Stimulated activated CD4-positive, alpha-beta T cell treated with anti-CD3 and anti-CD28 coated beads, Interleukin-4, amount 100 ng/mL, for 48 hours (primary cell): ENCODE data around the gene CERS6.
"Not testable (repeated sequence)": the region's sequence is repeated elsewhere in the genome, so short reads cannot be mapped to it uniquely, and the experiment has no call there.

Experiments
- DNase-seq, 2 donors: peaks; one replicate each; pipeline ENCODE4 v3.0.0-alpha.2; 2020; ENCODE audit warnings: low read depth in 2 of 2

CERS6 gene

DNA sequence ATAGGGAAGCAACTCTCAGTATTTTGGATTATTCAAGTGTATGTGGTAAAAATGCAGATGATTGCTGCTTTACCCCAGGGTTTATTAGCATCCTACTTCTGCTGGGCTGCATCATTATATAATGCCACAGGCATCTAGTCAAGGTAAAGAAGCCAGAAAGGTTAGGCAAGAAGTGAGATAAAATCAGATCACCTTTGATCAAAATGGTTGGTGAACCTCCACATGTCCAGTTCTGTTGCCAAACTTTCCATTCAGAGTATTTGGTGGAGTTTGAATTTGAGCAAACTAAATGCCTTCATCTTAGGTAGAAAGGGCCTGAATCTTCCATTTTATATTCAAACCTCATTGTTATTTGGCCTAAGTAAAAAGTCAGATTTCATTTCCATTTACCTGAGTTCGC, 316.6 kb downstream of the CERS6 start:
- no peak for DNase-seq

DNA sequence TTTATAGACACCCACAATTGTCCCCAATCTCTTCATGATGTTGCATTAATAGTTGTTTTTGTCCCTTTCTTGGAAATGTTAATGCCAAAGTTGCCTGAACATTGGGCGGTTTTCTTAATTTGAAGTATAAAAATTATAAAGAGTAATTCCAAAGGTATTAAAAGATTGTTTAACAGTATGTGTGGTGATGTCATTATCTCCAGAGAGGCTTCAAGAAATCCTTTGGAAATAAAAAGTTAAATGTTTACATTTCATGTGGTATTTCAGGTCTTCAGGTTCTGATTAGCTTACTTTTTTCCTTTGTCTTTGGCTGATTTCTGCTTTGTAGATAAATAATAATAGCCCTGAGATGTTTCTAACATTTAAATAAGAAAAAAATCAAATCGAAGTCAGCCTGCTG, 317.1 kb downstream of the CERS6 start:
- DNase-seq = no peak

DNA sequence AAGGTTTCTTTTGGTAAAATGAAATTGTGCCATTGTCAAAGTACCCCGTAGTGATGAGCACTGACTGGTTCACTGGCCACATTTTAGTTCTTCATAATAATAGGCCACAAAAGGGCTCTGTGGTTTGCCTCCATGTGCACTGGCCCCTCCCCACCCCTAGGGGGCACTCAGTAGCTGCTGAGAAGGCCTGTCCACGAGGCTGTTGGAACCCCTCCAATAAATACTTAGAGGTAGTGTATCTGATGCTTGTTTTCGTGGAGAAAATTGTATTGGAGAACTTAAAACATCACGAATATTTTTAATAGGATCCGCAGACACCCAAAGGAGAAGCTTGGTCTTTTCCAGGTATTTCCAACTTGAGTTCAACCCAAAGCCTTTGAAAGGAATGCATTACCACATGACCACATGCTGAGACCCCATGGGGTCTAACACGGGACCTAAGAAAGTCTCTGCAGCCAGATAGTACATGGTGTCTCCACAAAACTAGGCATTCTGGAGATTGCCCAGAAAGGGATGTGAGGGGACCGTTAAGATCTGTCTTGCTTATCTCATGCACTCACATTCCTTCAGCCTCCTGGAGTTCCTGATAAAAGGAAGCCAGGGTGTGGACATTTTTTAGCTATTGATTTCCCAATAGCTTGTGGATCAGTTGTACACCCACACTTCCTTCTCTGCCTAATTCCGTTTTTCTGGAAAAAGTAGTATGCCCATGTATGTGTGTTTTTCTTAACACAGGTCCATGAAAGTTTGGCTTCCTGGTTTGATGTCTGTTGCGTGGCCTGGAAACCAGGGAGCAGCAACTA, 317.8 kb downstream of the CERS6 start:
- DNase-seq = peak; percentile 22 to 26

DNA sequence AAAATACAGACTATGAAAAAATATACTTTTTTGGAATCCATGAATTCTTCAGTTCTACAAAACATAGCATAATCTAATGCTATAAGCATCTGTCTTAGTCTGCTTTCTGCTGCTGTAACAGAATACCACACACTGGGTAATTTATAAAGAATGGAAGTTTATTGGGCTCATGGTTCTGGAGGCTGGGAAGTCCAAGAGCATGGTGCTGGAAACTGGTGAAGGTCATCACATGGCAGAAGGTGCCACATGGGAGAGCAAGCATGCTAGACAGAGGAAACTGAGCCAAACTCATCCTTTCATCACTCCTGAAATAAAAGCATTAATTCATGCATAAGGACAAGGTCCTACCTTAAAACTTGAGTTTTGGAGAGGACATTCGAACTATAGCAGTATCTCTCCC, 319.8 kb downstream of the CERS6 start:
- no peak for DNase-seq

DNA sequence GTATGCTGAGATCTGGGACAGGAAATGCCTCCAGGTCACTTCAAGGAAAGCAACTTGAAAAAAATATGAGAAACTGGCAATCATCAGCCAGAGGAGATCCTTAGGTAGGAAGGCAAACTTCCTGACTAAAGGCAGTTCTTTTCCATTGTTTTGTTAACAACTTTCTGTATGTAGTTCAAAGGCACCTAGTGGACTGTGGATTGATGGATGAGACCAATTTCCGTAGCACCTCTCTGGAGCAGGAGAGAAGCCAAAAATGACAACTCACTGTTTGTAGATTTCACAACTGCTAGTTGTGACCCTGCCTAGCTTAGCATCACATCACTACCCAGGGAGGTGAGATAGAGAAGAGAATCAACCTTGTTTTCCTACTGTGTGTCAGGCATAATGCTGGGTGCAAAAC, 324.6 kb downstream of the CERS6 start:
- no peak for DNase-seq

DNA sequence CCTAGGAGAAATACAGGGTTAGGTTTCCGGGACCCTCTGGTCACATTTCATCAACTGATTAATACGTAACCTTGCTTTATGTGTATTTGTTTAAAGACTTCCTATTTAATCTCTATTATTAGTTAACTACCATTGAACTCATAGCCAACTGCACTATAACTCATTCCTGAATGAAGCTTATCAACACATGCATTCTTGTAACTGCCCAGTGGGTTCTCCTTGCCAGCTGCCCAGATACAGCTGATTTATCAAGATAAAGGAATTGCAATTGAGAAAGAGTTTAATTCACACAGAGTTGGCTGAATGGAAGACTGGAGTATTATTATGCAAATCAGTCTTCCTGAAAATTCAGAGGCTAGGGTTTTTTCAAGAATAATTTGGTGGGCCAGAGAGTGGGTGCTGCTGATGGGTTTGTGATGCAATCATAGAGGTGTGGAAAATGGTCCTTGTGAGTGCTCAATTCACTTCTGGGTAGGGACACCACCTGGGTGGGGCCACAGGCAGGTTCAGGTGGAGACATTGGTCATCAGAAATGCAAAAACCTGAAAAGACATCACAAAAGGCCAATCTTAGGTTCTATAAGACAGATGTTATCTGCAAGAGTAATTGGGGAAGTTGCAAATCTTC, 325.2 kb downstream of the CERS6 start:
- no peak for DNase-seq

DNA sequence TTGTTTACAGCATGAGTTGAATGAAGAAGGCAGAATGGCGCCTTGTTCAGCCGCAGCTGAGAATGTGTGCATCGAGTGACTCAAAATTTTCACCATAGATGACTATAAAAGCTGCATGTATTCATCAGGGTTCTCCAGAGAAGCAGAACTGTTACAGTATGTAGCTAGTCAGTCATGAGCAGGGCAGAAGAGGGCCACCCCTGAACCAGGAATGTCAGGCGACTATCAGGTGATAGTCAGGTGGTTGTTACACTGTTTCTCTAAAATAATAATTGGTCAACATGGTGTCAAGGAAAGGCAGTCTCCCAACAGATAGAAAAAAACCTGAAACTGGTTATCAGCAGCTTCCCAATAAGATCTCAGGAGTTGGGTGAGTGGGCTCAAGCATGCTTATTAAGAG, 326.2 kb downstream of the CERS6 start:
- DNase-seq = no peak

DNA sequence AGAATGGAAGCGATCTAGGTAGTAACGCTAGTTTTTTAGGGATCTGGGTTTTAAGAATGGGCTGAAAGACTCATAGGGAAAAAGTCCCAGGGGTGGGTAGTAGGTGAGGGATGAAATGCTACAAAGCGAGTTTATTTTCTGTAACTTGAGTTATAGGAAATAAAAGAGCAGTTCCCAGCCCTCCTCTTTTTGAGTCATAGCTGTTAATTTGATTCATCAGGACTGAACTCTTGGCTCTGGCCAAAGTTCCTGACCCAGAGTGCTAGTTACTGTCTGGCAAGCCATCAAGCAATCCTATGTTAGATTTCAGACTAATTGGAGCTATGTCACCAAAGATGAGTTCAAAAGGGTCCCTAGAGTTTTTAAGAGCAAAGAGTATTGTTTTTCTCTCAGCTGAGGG, 328.9 kb downstream of the CERS6 start:
- DNase-seq = no peak

DNA sequence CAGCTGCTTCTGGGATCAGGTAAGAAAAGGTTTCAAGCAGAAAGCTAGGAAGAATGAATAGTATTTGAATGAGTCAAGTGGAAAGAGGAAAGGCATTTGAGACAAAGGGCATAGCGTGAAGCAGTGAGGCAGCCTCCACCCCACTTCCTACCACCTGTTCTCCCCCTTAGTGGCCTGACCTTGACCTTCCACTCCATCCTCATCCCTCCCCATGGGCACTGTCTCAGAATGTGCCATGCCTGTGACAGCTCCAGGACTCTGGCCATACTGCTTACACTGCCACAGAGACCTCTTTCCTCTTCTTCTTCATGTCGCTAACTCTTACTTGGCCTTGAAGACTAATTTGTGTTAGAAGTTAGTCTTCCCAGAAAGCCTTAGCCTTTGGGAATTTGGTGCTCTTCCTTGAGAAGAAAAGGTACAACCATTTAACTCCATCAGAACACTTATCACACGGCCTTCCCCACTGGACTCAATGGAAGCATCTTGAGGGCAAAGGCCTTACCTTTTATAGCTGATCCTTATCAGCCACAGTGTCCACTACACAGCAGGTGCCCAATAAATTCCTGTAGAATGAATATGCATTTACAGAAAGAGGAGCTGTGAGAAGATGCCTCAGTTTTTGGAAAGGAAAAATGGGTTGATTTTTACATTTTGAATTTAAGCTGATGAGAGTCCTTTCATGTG, 331.2 kb downstream of the CERS6 start:
- DNase-seq = no peak

DNA sequence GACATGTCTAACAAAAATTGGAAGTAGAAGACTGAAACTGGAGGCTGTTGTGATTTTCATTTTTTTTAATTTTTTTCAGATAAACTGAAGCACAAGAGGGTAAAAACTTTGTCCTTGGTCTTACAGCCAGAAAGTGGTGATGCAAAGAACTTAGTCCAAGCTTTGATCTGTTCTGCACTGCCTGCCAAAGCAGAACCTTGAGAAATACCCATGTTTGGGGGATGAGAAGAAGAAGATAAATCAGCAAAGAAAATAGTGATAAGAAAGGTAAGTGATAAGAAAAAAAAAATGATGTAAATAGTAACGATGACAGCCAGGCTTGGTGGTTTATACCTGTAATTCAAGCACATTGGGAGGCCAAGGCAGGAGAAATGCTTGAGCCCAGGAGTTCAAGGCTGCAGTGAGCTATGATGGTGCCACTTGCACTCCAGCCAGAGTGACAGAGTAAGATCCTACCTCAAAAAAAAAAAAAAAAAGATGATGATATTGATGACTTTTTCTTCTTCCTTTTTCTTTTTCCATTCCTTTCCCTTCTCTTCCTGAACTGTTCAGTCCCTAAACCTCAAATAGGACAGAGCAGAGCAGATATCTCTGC, 331.8 kb downstream of the CERS6 start:
- DNase-seq = no peak

DNA sequence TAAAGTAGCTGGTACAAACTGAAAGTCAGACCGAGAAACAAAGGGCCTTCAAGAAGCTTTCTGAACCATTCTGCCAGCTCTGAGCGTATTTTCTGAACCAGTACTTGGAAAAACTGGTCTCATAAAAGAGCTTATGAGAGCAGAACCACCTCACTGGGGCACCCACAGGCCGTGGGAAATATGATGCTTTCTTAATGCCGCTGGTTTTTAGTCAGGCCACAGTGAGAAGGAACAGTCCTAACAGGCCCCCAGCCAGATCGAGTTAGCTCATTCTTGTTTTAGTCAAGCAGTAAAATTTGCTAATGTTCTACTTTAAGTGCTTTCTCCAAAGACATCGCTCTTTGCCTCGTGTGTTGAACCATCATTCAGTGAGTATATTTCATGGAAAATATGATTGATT, 333.7 kb downstream of the CERS6 start:
- no peak for DNase-seq

DNA sequence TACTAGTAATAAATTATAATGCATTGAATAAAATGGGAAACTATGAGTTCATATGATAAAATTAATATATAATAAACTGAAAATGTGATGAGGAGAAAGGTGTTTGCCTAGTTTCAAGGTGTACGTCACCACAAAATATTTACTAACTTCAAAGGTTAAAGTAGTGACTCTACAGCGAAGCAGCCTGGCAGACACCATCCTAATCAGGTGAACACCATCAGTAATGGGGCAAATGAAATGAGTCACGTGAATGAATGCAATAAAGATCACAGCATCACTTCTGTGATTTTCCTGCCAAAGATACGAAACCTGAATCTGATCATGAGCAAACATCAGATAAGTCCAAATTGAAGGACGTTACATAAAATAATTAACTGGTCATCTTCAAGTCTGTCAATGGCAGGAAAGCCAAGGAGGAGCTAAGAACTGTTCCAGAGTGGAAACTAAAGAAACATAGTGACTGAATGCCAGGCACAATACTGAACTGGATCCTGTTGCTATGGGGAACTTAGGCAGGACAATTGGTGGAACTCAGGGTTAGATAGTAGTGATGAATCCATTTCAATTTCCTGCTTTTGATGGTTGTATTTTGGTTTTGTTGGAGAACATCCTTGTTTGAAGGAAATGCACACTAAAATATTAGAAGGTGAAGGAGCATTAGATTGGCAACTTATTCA, 334.3 kb downstream of the CERS6 start:
- DNase-seq = no peak

DNA sequence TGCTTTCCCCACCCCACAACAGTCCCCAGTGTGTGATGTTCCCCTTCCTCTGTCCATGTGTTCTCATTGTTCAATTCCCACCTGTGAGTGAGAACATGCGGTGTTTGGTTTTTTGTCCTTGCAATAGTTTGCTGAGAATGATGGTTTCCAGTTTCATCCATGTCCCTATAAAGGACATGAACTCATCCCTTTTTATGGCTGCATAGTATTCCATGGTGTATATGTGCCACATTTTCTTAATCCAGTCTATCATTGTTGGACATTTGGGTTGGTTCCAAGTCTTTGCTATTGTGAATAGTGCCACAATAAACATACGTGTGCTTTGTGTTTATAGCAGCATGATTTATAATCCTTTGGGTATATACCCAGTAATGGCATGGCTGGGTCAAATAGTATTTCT, 335.1 kb downstream of the CERS6 start:
- not testable (repeated sequence) for DNase-seq

DNA sequence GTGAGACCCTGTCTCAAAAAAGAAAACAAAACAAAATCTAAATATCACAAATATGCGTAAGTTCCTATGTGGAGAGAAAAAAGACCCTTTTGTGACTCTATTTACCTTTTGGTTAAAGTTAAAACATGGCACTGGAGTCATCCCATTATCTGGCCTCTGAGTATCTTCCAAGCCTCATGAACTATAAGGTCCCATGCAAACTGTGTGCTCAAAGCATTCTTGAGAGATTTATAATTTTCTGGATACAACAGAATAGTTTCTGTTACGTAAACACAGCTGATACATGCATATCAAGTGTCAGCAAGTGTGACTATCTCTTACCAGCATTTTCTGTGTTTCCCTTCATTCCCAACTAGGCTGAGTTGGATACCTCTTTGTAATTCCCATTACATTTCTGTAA, 337.5 kb downstream of the CERS6 start:
- DNase-seq = no peak

DNA sequence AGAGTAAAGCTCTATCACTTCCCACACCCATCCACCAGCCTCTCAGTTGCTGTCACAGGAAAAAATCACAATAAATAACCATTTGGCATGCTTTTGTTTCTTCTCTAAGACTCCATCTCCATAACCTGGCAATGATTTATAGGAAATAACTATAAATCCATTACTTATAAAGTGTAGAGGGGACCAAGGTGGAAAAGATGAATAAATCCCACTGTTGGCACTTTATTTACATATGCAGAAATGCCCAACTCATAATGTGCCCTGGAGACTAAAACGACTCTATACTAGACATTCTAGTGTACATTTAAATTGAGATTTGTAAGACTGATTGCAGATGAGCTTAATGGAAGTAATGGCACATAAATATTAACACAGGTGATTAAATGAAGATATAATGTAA, 338.9 kb downstream of the CERS6 start:
- DNase-seq = no peak

DNA sequence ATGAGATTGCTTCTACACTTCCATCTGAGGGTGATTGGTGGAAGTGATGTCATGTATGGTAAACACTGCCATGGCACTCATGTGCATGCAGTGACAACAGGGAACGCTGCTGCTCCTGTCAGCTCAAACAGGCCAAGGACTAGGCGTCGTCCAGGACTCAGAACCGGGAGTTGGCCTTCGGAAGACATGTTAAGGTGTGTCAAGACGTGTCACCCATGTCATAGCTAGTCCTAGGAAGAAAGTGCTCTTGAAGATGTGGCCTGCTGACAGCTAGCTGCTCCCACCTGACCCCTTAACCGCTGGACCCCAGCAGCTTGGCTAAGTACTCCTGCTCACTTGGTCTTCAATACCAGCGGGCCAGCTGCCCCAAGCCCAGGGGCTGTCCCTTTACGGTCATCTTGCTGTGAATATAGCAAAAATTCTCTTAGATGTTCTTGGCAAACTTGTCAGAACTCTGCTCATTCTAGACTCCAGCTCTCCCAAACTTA, 340.1 kb downstream of the CERS6 start:
- DNase-seq = no peak

DNA sequence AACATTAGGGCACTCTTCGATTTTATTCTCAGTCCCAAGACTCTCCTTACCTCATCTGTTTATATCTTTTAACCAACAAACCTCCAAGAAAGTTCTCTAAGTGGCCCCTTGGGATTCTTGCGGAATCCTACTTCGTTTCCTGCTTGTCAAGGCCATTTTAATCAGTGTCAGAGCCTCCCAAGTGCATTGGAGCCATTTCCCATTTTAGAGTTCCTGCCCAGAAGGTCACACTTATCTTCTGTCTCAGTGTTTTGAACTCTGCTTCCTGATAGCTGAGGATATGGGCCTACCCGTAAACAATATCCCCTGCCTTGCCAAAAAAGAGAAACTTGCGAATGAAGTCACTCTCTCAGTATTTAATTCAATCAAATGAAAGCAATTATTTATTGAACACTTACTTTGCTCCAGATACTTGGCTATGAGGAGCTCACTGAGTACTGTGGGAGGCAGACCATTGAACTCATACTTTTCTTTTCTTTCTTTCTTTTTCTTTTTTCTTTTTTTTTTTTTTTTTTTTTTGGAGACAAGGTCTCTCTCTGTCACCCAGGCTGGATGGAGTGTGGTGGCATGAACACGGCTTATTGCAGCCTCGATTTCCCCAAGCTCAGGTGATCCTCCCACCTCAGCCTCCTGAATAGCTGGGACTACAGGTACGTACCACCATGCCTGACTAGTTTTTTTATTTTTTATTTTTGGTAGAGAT, 340.7 kb downstream of the CERS6 start:
- DNase-seq = no peak

DNA sequence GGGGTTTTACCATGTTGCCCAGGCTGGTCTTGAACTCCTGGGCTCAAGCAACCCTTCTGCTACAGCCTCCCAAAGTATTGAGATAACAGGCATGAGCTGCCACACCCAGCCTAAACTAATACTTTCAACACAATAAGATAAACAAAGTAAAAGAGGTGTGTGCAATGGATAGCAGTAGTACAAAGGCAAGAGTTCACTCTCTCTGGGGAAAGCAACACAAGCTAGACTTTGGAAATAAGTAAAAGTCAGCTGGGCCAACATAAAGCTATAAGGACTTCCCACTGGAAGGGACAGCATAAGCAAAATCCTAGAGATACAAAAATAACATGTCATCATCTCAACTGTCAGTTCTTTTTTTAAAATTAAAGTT, 341.2 kb downstream of the CERS6 start:
- no peak for DNase-seq

DNA sequence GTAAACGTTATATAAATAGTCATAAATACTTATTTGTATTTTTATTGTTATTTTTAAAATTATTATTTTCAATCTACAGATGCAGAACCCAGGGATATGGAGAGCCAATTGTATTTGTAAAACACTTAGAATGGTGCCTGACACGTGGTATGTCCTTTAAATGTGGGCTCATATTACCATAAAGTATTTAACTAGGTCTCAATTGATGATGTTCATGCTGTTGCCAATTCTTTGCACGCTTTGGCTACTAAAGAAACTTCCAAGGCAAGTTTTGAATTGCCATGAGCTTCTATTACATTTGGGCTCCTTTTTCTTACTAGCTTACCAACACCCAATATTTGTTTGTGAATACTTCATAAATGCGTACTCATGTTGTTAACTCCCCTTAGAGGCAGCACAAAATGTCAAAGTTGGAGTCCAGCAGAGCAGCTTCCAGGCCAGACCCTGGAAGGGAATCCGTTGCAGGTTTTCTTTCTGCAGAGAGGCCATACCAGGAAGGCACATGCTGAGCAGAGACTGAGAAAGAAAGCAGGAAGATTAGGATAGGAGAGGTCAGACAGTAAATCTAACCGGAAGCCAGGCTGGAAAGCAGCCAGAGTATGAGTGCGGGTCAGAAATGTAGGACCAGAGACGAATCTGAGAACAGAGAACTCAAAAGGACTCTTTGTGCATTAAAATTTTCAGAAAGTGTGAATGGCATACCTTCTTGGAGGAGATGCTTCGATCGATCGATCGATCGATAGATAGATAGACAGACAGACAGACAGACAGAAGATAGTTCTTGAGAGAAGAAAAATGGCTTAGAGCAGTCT, 342.2 kb downstream of the CERS6 start:
- DNase-seq = no peak

DNA sequence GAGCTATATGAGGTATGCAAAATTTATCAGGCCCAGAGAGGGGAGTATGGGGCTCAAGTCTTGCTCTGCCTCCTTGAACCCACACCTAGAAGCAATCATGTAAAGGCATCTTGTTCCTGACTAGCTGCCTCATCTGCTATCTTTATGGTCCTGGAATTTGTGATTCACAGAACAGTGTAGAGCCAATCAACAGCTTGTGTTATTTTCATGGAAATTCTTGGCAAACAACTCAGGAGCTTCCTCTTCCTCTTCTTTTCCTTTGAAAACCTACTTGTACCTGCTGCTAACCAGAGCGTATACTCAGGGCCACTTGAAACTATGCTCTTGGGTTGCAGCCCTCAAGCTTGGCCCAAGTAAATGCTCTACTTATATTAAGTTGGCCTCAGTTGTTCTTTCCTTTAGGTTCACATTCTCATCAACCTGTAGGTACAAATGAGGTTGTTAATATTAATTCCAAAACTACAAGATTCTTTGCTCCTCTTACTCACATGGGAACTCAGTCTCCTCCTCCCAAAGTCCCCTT, 342.9 kb downstream of the CERS6 start:
- no peak for DNase-seq
